ENCODE data around the gene RGS11.
A peak's percentile ranks its signal among the peaks of the same experiment; 100 is the strongest.

RGS11 gene

GRCh38 chr16:301235-301634, 25.5 kb upstream of the RGS11 start:
- in situ Hi-C loops (cut with HindIII; ENCODE audit: low pct_ligation_motif_present, low pct_unique_long_range_greater_than_20kb, low sequenced_read_pairs): no loop called here
- no peak for DNase-seq

- in situ Hi-C loops (cut with HindIII; ENCODE audit: low pct_ligation_motif_present, low pct_unique_long_range_greater_than_20kb, low sequenced_read_pairs): no loop called here
Observed at GRCh38 chr16:297832-298231, 22.1 kb upstream of the RGS11 start.

GRCh38 chr16:296806-297510, 21.2 kb upstream of the RGS11 start:
- in situ Hi-C loops (cut with HindIII; ENCODE audit: low pct_ligation_motif_present, low pct_unique_long_range_greater_than_20kb, low sequenced_read_pairs): no loop called here
- DNase-seq: no peak

More at GRCh38 chr16:297832-298231, 22.1 kb upstream of the RGS11 start:
- DNase-seq: no peak

- DNase-seq: no peak
- in situ Hi-C loops (cut with HindIII; ENCODE audit: low pct_ligation_motif_present, low pct_unique_long_range_greater_than_20kb, low sequenced_read_pairs): no loop called here
Observed at GRCh38 chr16:296276-296675, 20.5 kb upstream of the RGS11 start.

- in situ Hi-C loops (cut with HindIII; ENCODE audit: low pct_ligation_motif_present, low pct_unique_long_range_greater_than_20kb, low sequenced_read_pairs): no loop called here
Observed at GRCh38 chr16:293043-293775, 17.5 kb upstream of the RGS11 start.

GRCh38 chr16:291539-291938, 15.8 kb upstream of the RGS11 start:
- in situ Hi-C loops (cut with HindIII; ENCODE audit: low pct_ligation_motif_present, low pct_unique_long_range_greater_than_20kb, low sequenced_read_pairs): no loop called here
- no peak for DNase-seq

More at GRCh38 chr16:293043-293775, 17.5 kb upstream of the RGS11 start:
- DNase-seq: no peak

GRCh38 chr16:290681-291405, 15.1 kb upstream of the RGS11 start:
- no peak for DNase-seq
- in situ Hi-C loops (cut with HindIII; ENCODE audit: low pct_ligation_motif_present, low pct_unique_long_range_greater_than_20kb, low sequenced_read_pairs): no loop called here

- no peak for DNase-seq
- in situ Hi-C loops (cut with HindIII; ENCODE audit: low pct_ligation_motif_present, low pct_unique_long_range_greater_than_20kb, low sequenced_read_pairs): no loop called here
Observed at GRCh38 chr16:290015-290680, 14.4 kb upstream of the RGS11 start.

- in situ Hi-C loops (cut with HindIII; ENCODE audit: low pct_ligation_motif_present, low pct_unique_long_range_greater_than_20kb, low sequenced_read_pairs): no loop called here
- no peak for DNase-seq
Observed at GRCh38 chr16:289395-289997, 13.8 kb upstream of the RGS11 start.

GRCh38 chr16:287981-288920, 12.5 kb upstream of the RGS11 start:
- in situ Hi-C loops (cut with HindIII; ENCODE audit: low pct_ligation_motif_present, low pct_unique_long_range_greater_than_20kb, low sequenced_read_pairs): no loop called here
- DNase-seq: no peak

- in situ Hi-C loops (cut with HindIII; ENCODE audit: low pct_ligation_motif_present, low pct_unique_long_range_greater_than_20kb, low sequenced_read_pairs): no loop called here
- DNase-seq: no peak
Observed at GRCh38 chr16:287298-287811, 11.6 kb upstream of the RGS11 start.

- in situ Hi-C loops (cut with HindIII; ENCODE audit: low pct_ligation_motif_present, low pct_unique_long_range_greater_than_20kb, low sequenced_read_pairs): no loop called here
- no peak for DNase-seq
Observed at GRCh38 chr16:286491-287297, 10.9 kb upstream of the RGS11 start.

- peak; percentile 57 for DNase-seq
- in situ Hi-C loops (cut with HindIII; ENCODE audit: low pct_ligation_motif_present, low pct_unique_long_range_greater_than_20kb, low sequenced_read_pairs): no loop called here
Observed at GRCh38 chr16:285146-286055, 9.7 kb upstream of the RGS11 start.

- no peak for DNase-seq
- in situ Hi-C loops (cut with HindIII; ENCODE audit: low pct_ligation_motif_present, low pct_unique_long_range_greater_than_20kb, low sequenced_read_pairs): no loop called here
Observed at GRCh38 chr16:284204-285120, 8.7 kb upstream of the RGS11 start.
